Stimulated activated CD8-positive, alpha-beta memory T cell treated with anti-CD3 and anti-CD28 coated beads, Interleukin-4, amount 100 ng/mL, for 48 hours (primary cell): ENCODE data around the gene ADAMTS10.
"Not testable (repeated sequence)": the region's sequence is repeated elsewhere in the genome, so short reads cannot be mapped to it uniquely, and the experiment has no call there.

Experiments used
- DNase-seq: peaks from one replicate; pipeline ENCODE4 v3.0.0-alpha.2; 2020

The ADAMTS10 gene

DNA sequence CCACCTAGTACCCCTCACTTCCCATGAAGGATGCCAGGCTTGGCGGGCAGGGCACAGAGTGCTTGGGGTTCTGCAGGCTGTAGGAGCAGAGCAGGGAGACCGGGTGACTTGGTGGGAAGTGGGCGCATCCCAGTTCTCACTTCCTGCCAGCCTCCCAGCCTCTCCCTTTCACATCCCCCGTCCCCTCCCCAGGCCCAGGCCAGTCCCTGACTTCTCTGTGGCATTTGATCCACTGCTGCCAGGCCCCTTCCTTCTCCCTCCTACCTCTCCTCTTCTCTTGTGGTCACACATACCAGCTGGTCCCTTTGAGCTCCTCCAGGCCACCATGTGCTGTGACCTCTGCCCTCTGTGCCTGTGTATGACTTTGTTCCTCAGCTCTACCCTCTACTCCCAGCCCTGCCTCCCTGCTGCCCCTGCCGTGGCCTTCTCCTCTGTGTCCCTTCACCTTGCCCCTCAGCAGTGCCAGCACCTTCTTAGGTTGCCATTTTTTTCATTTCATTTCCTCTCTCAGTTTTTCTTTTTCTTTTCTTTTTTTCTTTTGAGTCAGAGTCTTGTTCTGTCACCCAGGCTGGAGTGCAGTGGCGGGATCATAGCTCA is 52.8 kb downstream of the ADAMTS10 start:
- no peak for DNase-seq

DNA sequence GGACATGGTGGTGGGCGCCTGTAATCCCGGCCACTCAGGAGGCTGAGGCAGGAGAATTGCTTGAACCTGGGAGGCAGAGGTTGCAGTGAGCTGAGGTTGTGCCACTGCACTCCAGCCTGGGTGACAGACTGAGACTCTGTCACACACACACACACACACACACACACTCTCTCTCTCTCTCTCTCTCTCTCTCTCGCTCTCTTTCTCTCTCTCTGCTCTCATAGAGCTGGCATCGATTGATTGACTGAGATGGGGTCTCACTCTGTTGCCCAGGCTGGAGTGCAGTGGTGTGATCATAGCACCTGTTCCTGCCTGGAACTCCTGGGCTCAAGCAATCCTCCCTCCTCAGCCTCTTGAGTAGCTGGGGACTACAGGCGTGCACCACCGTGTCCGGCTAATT is 56.8 kb downstream of the ADAMTS10 start:
- DNase-seq = not testable (repeated sequence)

DNA sequence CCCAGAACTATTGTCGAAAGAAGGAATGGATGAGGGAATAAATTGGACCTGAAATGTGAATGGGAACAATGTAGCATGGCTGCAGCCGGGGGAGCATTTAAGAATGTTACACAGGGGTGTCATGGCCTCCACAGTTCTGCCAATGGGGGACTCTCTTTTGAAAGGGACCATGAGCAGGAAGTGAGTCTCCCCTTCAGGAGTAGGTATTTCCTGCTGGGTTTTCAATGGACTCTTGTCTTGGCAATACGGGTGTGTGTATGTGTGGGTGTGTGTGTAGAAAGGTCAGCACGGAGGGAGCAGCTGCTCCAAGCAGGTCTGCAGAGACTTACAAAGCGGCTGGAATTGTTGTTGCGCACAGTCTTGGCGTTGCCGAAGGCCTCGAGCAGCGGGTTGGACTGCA is 57.7 kb downstream of the ADAMTS10 start:
- no peak for DNase-seq

DNA sequence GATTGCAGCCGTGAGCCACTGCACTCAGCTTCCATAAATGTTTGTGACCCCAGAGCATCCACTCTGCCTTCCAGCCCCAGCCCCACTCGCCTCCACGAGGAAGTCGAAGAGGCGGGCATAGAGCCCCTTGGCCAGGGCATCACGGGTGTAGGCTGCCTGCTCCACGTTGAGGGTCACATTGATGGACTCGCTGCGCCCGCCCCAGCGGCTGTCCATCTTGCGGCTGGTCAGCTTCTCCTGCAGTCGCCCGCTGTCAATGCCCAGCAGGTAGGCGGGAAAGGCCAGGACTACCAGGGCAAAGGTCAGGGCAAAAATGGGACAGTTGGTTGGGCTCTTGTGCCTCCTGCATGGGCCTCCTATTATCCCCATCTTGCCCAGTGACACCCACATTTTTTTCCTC is 60.4 kb downstream of the ADAMTS10 start:
- DNase-seq = no peak

DNA sequence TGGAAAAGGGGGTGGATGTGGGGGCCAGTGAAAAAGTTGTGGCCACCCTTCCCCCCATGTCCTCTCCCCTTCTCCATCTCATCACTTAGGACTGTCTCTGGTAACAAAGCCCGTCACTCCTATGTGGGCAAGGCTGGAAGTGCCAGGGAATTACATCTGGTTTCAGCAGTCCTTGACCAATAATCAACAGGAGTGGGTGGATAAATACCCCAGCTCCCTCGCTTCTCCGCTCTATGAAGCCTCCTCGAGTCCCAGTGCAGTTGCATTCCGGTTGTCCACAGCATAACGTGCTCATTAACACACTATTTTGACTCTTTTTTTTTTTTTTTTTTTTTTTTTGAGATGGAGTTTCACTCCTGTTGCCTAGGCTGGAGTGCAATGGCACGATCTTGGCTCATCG is 64.8 kb downstream of the ADAMTS10 start:
- no peak for DNase-seq

DNA sequence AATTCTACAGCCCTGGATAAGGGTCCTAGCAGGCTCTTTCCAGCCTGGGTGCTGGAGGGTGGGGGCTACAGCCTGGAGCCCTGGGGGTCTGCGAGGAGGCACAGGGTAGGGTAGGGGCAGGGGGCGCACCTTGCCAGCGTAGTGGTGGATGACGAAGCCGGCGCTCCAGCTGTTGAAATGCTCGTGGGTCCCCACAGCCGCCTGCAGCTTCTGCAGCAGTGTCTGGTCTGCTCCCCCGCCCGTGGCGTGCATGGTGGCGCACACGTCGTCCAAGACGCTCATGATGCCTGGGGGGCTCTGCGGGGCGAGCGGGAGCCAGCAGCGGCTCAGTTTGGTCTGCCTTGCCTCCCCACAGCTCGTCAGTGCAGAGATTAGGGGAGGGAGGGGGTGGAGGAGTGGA is 66.3 kb downstream of the ADAMTS10 start:
- no peak for DNase-seq

DNA sequence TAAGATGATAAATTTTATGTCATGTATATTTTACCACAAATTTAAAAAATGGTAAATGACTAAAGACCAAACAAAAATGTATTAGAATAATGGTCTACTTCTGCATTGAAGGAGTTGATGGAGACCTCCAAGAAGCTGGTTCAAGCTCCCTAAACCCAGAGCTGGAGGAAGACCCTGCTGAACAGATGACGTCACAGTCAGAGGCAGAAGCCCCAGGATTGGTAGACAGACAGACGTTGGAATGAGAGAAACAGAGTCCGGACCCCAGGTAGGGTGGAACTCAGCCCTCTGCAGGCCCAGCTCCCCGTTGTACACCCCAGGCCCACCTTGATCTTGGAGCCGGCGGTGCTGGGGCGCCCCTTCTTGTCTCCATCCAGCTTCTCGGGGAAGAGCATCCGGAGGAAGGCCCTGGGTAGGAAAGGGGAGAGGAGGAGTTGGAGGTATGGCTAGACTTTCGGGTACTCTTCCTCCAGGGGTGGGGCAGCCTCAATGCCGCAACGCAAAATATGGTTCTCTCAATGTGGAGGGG is 70.8 kb downstream of the ADAMTS10 start:
- DNase-seq = no peak

DNA sequence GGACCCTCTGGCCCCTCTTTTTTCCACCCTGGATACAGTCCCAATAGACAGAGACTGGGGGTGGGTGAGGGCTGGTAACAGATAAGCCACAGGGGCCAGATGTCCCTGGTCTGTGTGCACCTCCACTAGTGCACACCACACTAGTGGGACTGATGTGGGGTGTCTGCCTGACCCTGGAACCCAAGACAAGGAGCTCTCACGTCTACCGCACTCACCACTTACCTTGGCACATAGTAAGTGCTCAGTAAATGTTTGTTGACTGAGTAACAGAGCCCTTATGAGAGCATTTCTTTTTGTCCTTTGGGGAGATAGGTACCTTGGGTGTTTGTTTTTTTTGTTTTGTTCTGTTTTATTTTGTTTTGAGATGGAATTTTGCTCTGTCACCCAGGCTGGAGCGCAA is 73.4 kb downstream of the ADAMTS10 start:
- no peak for DNase-seq

DNA sequence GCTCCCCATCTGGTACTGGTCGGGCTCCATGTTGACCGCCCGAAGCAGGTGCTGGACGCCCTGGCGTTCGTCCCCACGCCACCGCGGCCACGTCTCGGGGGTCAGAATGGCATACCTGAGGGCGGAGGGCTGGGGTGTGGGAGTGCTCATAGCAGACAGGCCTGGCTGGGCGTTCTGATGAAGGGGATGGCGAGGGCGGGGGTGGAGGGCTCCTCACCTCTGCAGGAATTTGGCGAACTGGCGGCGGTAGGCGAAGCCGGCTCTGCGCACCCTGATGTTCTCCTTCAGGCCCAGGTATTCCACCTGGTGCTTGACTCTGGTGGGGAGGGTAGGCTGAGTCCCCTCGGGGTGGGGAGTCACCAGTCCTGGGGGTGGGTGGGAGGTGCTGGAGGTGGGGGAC is 74.2 kb downstream of the ADAMTS10 start:
- DNase-seq = no peak

DNA sequence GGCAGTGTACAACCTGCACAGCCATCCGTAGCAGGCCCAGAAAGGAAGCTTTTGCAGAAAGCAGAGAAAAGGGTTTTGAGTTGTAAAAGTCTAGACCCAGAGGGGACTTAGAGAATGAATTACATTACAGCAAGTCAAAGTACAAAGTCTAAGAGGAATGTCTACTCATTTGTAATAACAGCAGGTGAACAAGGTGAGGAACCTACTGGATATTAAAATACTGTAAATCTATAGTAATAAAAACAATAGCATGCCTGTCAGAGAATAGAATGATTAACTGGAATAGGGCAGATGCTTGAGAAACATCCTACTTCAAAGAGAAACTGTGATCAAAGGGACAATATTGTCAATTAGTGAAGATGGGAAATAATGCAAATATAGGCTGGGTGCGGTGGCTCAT is 78.3 kb downstream of the ADAMTS10 start:
- no peak for DNase-seq

DNA sequence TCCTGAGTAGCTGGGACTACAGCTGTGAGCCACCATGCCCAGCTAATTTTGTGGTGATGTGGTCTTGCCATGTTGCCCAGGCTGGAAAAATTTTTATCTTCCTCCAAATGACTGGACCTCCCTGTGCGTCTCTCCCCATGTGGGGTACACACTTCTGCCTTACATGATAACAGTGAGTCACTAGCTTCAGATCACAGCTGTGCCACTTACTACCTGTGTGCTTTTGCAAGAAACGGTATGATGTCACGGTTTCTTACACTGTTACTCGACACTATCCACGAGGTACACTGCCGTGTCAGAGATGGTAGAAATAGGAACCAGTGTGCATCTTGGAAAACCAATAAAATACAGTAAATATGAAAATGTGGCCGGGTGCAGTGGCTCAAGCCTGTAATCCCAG is 79.0 kb downstream of the ADAMTS10 start:
- DNase-seq = no peak
